Breast epithelium (tissue), 4 donors: Measurements from ENCODE around the gene NAA11. TPM values are rescaled to one million over a fixed set of nuclear protein-coding genes. Genes with fewer than 3 reads are reported as not detected.

Experiments
- DNase-seq, 2 donors: peaks; one replicate each; pipeline ENCODE4 v3.0.0-alpha.2; 2019; ENCODE audit warnings: low spot score in 2 of 2
- H3K27ac ChIP-seq, 2 donors: fragments of 200-600 bp; sonication (generic) in 1 of 2; one replicate each; pipeline ENCODE4 v1.5.1; 2016 to 2019; ENCODE audit warnings: mild to moderate bottlenecking in 1 of 2
- H3K27me3 ChIP-seq, 2 donors: fragments of 200-600 bp; sonication (generic) in 1 of 2; one replicate each; pipeline versions ENCODE4 v1.5.1 to v1.6.0; 2017 to 2019; ENCODE audit warnings: control low read depth in 1 of 2, mild to moderate bottlenecking in 1 of 2
- H3K36me3 ChIP-seq: fragments of 200-600 bp; one replicate; pipeline ENCODE4 v1.5.1; 2019
- H3K4me1 ChIP-seq, 2 donors: fragments of 200-600 bp; sonication (generic); one replicate each; pipeline ENCODE4 v1.5.1; 2016 to 2019; ENCODE audit warnings: control low read depth in 1 of 2
- H3K4me3 ChIP-seq, 3 donors: fragments of 200-600 bp; sonication (generic); 1 replicate in 2 of 3; 2 replicates in 1 of 3; pipeline ENCODE4 v1.5.1; 2016 to 2019; ENCODE audit warnings: mild to moderate bottlenecking in 3 of 3, moderate library complexity in 2 of 3
- H3K9me3 ChIP-seq, 2 donors: fragments of 200-600 bp; sonication (generic) in 1 of 2; one replicate each; pipeline ENCODE4 v1.5.1; 2016 to 2019; ENCODE audit warnings: control low read depth in 1 of 2
- CTCF ChIP-seq, 3 donors: fragments of 450-650 bp; IDR thresholded peaks; one replicate each; pipeline ENCODE4 v1.5.1; 2016 to 2017; ENCODE audit warnings: antibody characterized with exemption in 3 of 3, mild to moderate bottlenecking in 3 of 3, moderate library complexity in 3 of 3
- POLR2A ChIP-seq: fragments of 450-650 bp; IDR thresholded peaks from one replicate; pipeline ENCODE4 v1.6.1; 2016; ENCODE audit warnings: antibody characterized with exemption, mild to moderate bottlenecking, moderate library complexity
- POLR2AphosphoS5 ChIP-seq, 3 donors: sonication (generic); formaldehyde crosslinking; IDR thresholded peaks; one replicate each; pipeline ENCODE4 v1.6.1; 2017; ENCODE audit warnings: antibody characterized with exemption in 3 of 3
- intact Hi-C: fragments of 100-400 bp; cut with DNase I; formaldehyde crosslinking; loops from one replicate; pipeline ENCODE4 v1.15.1; 2023; ENCODE audit warnings: low total_unique reads
- total RNA-seq, 3 donors: library from RNA; depleted of rRNA; stranded (reverse); fragments of >200 nt; gene quantifications; one replicate each; pipeline ENCODE4 v1.1.0, GENCODE V29; 2016

Gene NAA11
- total RNA-seq, 3 donors from 2014 or later: not detected

GRCh38 chr4:79348405-79348804 lies 22.5 kb upstream of the NAA11 start:
- H3K36me3 ChIP-seq: peaks cover 4% of the 10 kb centered on the region
- DNase-seq: no peak
- no peaks in the 10 kb centered on the region for H3K4me1 ChIP-seq
- no peaks in the 10 kb centered on the region for H3K27me3 ChIP-seq
- TF ChIP-seq POLR2AphosphoS5 (IDR thresholded peaks at IDR 0.05) (no peak), CTCF (IDR thresholded peaks at IDR 0.05) (no peak), POLR2A (no peak)
- no peak overlapping the region for H3K27ac ChIP-seq
- H3K9me3 ChIP-seq: peaks cover 0 to 10% of the 10 kb centered on the region in 2 donors
- intact Hi-C loops: no loop called here
- no peak overlapping the region for H3K4me3 ChIP-seq

GRCh38 chr4:79341893-79342653 lies 16.2 kb upstream of the NAA11 start:
- TF ChIP-seq POLR2A (no peak), POLR2AphosphoS5 (IDR thresholded peaks at IDR 0.05) (no peak), CTCF (IDR thresholded peaks at IDR 0.05) (no peak)
- Histone ChIP-seq H3K4me3 (no peak overlapping the region), H3K27ac (no peak overlapping the region), H3K36me3 (peaks cover 4% of the 10 kb centered on the region), H3K27me3 (no peaks in the 10 kb centered on the region), H3K4me1 (no peaks in the 10 kb centered on the region), H3K9me3 (peaks cover 10 to 21% of the 10 kb centered on the region in 2 donors)
- no peak for DNase-seq
- intact Hi-C loops: loop anchor here (2.0 kb wide), 1 partner anchor 41 kb away; no protein-coding TSS in a partner anchor

DNA sequence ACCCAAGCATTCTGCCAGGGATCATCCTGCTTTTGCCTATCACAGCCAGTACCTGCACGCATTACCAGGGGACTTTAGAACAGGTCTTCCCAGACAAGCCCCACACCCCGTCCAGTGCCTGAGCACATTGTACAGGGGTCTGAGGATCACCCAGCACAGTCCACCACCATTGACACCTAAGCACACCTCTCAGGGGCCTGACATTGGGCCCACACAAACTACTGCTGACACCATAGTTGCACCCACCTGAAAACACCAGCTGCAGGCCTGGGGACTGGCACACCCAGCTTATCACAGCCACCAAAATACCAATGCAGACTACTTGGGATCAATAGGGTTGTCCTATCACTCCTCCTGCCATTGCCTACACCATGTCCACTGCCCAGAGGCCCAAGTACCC lies 14.7 kb upstream of the NAA11 start:
- intact Hi-C loops: loop anchor here (2.0 kb wide), 1 partner anchor 42 kb away; no protein-coding TSS in a partner anchor
- Histone ChIP-seq H3K9me3 (peaks cover 10 to 21% of the 10 kb centered on the region in 2 donors), H3K36me3 (peaks cover 3% of the 10 kb centered on the region), H3K4me1 (no peaks in the 10 kb centered on the region), H3K4me3 (no peak overlapping the region), H3K27me3 (no peaks in the 10 kb centered on the region), H3K27ac (no peak overlapping the region)
- DNase-seq: no peak
- TF ChIP-seq CTCF (IDR thresholded peaks at IDR 0.05): no peak
- TF ChIP-seq POLR2AphosphoS5 (IDR thresholded peaks at IDR 0.05): no peak

- TF ChIP-seq POLR2AphosphoS5 (IDR thresholded peaks at IDR 0.05) (no peak), CTCF (IDR thresholded peaks at IDR 0.05) (no peak), POLR2A (no peak)
- intact Hi-C loops: no loop called here
- Histone ChIP-seq H3K4me3 (no peak overlapping the region), H3K27me3 (no peaks in the 10 kb centered on the region), H3K36me3 (no peaks in the 10 kb centered on the region), H3K9me3 (peaks cover 10 to 17% of the 10 kb centered on the region in 2 donors), H3K4me1 (no peaks in the 10 kb centered on the region), H3K27ac (no peak overlapping the region)
- DNase-seq: no peak
These were observed 12.3 kb upstream of the NAA11 start for GRCh38 chr4:79338148-79338547.

GRCh38 chr4:79334783-79335182 lies 8.9 kb upstream of the NAA11 start:
- H3K9me3 ChIP-seq: no peaks in the 10 kb centered on the region
- no peak overlapping the region for H3K27ac ChIP-seq
- no peaks in the 10 kb centered on the region for H3K27me3 ChIP-seq
- H3K4me1 ChIP-seq: no peaks in the 10 kb centered on the region
- no peak for DNase-seq
- intact Hi-C loops: no loop called here
- H3K36me3 ChIP-seq: no peaks in the 10 kb centered on the region
- no peak for TF ChIP-seq CTCF (IDR thresholded peaks at IDR 0.05)
- TF ChIP-seq POLR2A: no peak
- no peak for TF ChIP-seq POLR2AphosphoS5 (IDR thresholded peaks at IDR 0.05)
- H3K4me3 ChIP-seq: no peak overlapping the region
